ENCODE data around the gene PRR3. TPM values are rescaled to one million over a fixed set of nuclear protein-coding genes. Genes with fewer than 3 reads are reported as not detected.

The PRR3 gene
- total and polyA plus RNA-seq, 2 of the 4 experiments (the other 2 are of a cell fraction): 7.2 to 17.3 TPM

DNA sequence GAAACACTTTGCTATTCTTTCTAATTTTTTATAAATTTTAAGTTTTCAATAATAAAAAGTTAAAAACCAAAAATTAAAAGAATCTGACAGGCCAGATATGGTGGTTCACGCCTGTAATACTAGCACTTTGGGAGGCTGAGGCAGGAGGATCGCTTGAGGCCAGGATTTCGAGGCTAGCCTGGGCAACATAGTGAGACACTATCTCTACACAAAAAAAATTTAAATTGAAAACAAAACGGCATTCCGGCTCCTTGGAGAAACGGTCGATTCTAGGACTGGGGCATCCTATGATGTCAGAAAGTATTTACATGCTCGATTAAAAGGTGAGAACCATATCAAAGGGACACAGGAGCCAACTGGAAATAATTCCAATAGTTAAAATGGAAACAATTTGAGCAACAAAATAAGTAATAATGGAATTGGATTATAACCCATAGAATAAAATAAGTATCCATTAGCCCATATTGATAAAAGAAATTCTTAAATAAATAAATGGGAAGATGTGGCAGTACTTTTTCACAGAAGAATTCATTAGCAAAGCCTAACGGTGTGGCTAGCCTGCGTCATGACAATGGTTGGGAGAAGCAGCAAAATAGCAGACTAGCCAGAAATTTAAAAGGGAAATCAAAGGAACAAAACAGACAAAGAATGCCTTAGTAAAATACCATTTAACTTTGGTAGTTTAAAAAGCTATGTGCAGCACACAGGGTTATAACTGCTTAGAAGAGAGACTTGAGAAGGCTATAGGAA lies 46.5 kb upstream of the PRR3 start:
- no peak overlapping the region for H4K8ac ChIP-seq (ENCODE audit: low read depth in 2 of 2, low read length in 2 of 2)
- intact Hi-C loops (cut with micrococcal nuclease) (no loop called here), dilution Hi-C loops (cut with HindIII; ENCODE audit: low sequenced_read_pairs, unreplicated experiment) (no loop called here), in situ Hi-C loops (cut with MboI; ENCODE audit: low sequenced_read_pairs) (no loop called here)
- no peaks in the 10 kb centered on the region for H3K9me3 ChIP-seq (ENCODE audit: control insufficient read depth, insufficient read depth, low read length)
- H3K56ac ChIP-seq (ENCODE audit: extremely low read depth, insufficient read depth, low read length): no peak overlapping the region
- H3K9me1 ChIP-seq (ENCODE audit: insufficient read depth, low read length): no peaks in the 10 kb centered on the region
- H3K4me2 ChIP-seq (ENCODE audit: low read depth, low read length): no peak overlapping the region
- no TSS peak for BruUV-seq (replicated peaks)
- H2BK20ac ChIP-seq (ENCODE audit: low read depth, low read length): no peak overlapping the region
- H3K23ac ChIP-seq (ENCODE audit: low read depth, low read length): no peak overlapping the region
- TF ChIP-seq, protein P1, sequence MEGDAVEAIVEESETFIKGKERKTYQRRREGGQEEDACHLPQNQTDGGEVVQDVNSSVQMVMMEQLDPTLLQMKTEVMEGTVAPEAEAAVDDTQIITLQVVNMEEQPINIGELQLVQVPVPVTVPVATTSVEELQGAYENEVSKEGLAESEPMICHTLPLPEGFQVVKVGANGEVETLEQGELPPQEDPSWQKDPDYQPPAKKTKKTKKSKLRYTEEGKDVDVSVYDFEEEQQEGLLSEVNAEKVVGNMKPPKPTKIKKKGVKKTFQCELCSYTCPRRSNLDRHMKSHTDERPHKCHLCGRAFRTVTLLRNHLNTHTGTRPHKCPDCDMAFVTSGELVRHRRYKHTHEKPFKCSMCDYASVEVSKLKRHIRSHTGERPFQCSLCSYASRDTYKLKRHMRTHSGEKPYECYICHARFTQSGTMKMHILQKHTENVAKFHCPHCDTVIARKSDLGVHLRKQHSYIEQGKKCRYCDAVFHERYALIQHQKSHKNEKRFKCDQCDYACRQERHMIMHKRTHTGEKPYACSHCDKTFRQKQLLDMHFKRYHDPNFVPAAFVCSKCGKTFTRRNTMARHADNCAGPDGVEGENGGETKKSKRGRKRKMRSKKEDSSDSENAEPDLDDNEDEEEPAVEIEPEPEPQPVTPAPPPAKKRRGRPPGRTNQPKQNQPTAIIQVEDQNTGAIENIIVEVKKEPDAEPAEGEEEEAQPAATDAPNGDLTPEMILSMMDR (conservative IDR thresholded peaks at IDR 0.05; ENCODE audit: low read depth, low read length): no peak
- TF ChIP-seq POLR2A (IDR thresholded peaks at IDR 0.05; ENCODE audit: low read depth, low read length) (no peak), BHLHE40 (IDR thresholded peaks at IDR 0.05; ENCODE audit: low read depth, low read length) (no peak), FOS (IDR thresholded peaks at IDR 0.05; ENCODE audit: low read depth, low read length) (no peak), RFX5 (IDR thresholded peaks at IDR 0.05; ENCODE audit: low read depth, low read length) (no peak), MAZ (IDR thresholded peaks at IDR 0.05; ENCODE audit: borderline replicate concordance, low read depth, low read length) (no peak), NFE2L2 (IDR thresholded peaks at IDR 0.05; ENCODE audit: low read depth, low read length) (no peak), SMC3 (IDR thresholded peaks at IDR 0.05; ENCODE audit: low read depth, low read length) (no peak), CHD1 (IDR thresholded peaks at IDR 0.05; ENCODE audit: low read depth, low read length) (no peak), RCOR1 (IDR thresholded peaks at IDR 0.05; ENCODE audit: insufficient replicate concordance, low read length) (no peak), RAD21 (IDR thresholded peaks at IDR 0.05; ENCODE audit: low read length) (no peak), MXI1 (IDR thresholded peaks at IDR 0.05; ENCODE audit: borderline replicate concordance, low read depth, low read length) (no peak), MAFK (IDR thresholded peaks at IDR 0.05; ENCODE audit: low read depth, low read length) (no peak), CEBPB (IDR thresholded peaks at IDR 0.05; ENCODE audit: low read depth, low read length) (no peak)
- TF ChIP-seq, protein P2, sequence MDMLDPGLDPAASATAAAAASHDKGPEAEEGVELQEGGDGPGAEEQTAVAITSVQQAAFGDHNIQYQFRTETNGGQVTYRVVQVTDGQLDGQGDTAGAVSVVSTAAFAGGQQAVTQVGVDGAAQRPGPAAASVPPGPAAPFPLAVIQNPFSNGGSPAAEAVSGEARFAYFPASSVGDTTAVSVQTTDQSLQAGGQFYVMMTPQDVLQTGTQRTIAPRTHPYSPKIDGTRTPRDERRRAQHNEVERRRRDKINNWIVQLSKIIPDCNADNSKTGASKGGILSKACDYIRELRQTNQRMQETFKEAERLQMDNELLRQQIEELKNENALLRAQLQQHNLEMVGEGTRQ (IDR thresholded peaks at IDR 0.05; ENCODE audit: low read depth, low read length): no peak
- TF ChIP-seq, protein P3, sequence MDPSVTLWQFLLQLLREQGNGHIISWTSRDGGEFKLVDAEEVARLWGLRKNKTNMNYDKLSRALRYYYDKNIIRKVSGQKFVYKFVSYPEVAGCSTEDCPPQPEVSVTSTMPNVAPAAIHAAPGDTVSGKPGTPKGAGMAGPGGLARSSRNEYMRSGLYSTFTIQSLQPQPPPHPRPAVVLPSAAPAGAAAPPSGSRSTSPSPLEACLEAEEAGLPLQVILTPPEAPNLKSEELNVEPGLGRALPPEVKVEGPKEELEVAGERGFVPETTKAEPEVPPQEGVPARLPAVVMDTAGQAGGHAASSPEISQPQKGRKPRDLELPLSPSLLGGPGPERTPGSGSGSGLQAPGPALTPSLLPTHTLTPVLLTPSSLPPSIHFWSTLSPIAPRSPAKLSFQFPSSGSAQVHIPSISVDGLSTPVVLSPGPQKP (IDR thresholded peaks at IDR 0.05; ENCODE audit: borderline replicate concordance, low read depth, low read length): no peak
- ATAC-seq (ENCODE audit: low read depth): no peak
- no CpG with 5 or more reads among the region's 10 CpGs for WGBS, 2 experiments (ENCODE audit: extremely low coverage in 2 of 2, insufficient read length in 1 of 2)
- H2AK5ac ChIP-seq (ENCODE audit: low read depth, low read length): no peak overlapping the region
- no peak overlapping the region for H3K18ac ChIP-seq (ENCODE audit: low read depth, low read length)
- H2BK5ac ChIP-seq (ENCODE audit: low read depth, low read length, poor library complexity, severe bottlenecking): no peak overlapping the region
- H3K4ac ChIP-seq (ENCODE audit: low read depth, low read length): no peak overlapping the region
- H3K36me3 ChIP-seq (ENCODE audit: control insufficient read depth, insufficient read depth, low read length): no peaks in the 10 kb centered on the region
- DNase-seq: no peak
- no peak overlapping the region for H2AFZ ChIP-seq (replicated peaks; ENCODE audit: low read length, poor library complexity)
- ChIA-PET CTCF (interaction anchor here (1.8 kb wide), 1 partner anchor 31 kb away, joined by 5 read pairs; no protein-coding TSS in a partner anchor), POLR2A (ENCODE audit: unreplicated experiment) (interaction anchor here (0.6 kb wide), 1 partner anchor 136 kb away, joined by 8 read pairs; no protein-coding TSS in a partner anchor)
- H4K5ac ChIP-seq (ENCODE audit: low read depth, low read length): no peak overlapping the region
- no peak overlapping the region for H3K14ac ChIP-seq (replicated peaks; ENCODE audit: low read depth, low read length)
- H3K27ac ChIP-seq (ENCODE audit: insufficient read depth, low read length): no peak overlapping the region
- no peak overlapping the region for H2AK9ac ChIP-seq (replicated peaks; ENCODE audit: low read depth, low read length, poor library complexity)
- H3K9ac ChIP-seq (ENCODE audit: low read depth, low read length): no peak overlapping the region
- H2BK120ac ChIP-seq (ENCODE audit: low read depth, low read length): no peak overlapping the region
- no peak overlapping the region for H2BK15ac ChIP-seq (ENCODE audit: low read depth, low read length)
- H4K20me1 ChIP-seq (ENCODE audit: insufficient read depth, low read length): no peaks in the 10 kb centered on the region
- no peaks in the 10 kb centered on the region; the same call in 1 of the 2 replicates for H3K4me1 ChIP-seq (ENCODE audit: control insufficient read depth, insufficient read depth, low read length)
- no peak overlapping the region for H4K91ac ChIP-seq (ENCODE audit: insufficient read depth, low read depth, low read length)
- H3K4me3 ChIP-seq (ENCODE audit: insufficient read depth, low read depth, low read length): no peak overlapping the region
- no peaks in the 10 kb centered on the region for H3K27me3 ChIP-seq (ENCODE audit: control insufficient read depth, insufficient read depth, low read length)
- no peaks in the 10 kb centered on the region for H3K79me1 ChIP-seq (ENCODE audit: low read depth in 1 of 2, low read length in 2 of 2)
